Skeletal muscle tissue (tissue), 4 donors: Measurements from ENCODE around the gene CYYR1. TPM values are rescaled to one million over a fixed set of nuclear protein-coding genes. Genes with fewer than 3 reads are reported as not detected.

ENCODE experiments used
- H3K27ac ChIP-seq: one replicate; pipeline ENCODE4 v1.7.0; 2013; ENCODE audit warnings: mild to moderate bottlenecking, low read depth, low read length, inconsistent platforms
- H3K27me3 ChIP-seq, 3 donors: one replicate each; pipeline ENCODE4 v1.7.0; 2013; ENCODE audit warnings: low read length in 3 of 3; ENCODE audit not compliant: control insufficient read depth in 3 of 3, insufficient read depth in 3 of 3
- H3K36me3 ChIP-seq, 3 donors: one replicate each; pipeline ENCODE4 v1.7.0; 2013; ENCODE audit warnings: low read length in 3 of 3; ENCODE audit not compliant: control insufficient read depth in 3 of 3, insufficient read depth in 3 of 3
- H3K4me1 ChIP-seq, 3 donors: one replicate each; pipeline ENCODE4 v1.7.0; 2013; ENCODE audit warnings: low read length in 3 of 3, mild to moderate bottlenecking in 3 of 3; ENCODE audit not compliant: control insufficient read depth in 3 of 3, insufficient read depth in 3 of 3
- H3K4me3 ChIP-seq, 3 donors: one replicate each; pipeline ENCODE4 v1.7.0; 2013; ENCODE audit warnings: low read length in 3 of 3
- H3K9ac ChIP-seq, 3 donors: one replicate each; pipeline ENCODE4 v1.7.0; 2013; ENCODE audit warnings: low read length in 3 of 3, mild to moderate bottlenecking in 3 of 3, moderate library complexity in 2 of 3, low read depth in 1 of 3
- H3K9me3 ChIP-seq, 3 donors: one replicate each; pipeline ENCODE4 v1.7.0; 2013; ENCODE audit warnings: low read length in 3 of 3; ENCODE audit not compliant: control insufficient read depth in 3 of 3
- total RNA-seq: library from RNA; depleted of rRNA; stranded (reverse); fragments of >200 nt; gene quantifications from one replicate; pipeline ENCODE4 v1.2.3, GENCODE V29; 2014
- donor health status: Osteomylitis.

CYYR1 gene
- total RNA-seq, 1 donor from 2014 or later = 4.2 TPM

DNA sequence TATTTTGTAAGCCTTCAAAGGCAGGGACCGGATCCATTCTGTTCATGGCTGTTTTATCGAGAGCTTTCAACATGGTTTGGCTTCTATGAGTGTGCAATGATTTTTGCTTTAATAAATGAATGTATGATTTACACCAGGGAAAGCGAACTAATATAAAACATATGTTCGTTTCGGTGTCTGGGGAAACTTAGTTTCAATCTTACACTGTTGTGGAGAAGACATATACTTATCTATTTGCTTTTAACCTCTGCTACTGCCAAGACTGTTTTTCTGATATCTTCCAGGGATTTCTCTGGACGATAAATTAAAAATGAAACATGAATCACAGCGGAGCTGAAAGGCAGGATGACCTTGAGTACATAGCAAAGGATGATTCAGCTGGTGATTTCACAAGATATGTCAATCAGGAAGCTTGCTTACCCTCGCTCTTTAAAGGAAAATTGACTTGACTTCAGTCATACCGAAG is 14.7 kb upstream of the CYYR1 start:
- H3K4me1 ChIP-seq = no peaks in the 10 kb centered on the region
- H3K36me3 ChIP-seq = no peaks in the 10 kb centered on the region
- H3K9me3 ChIP-seq = no peaks in the 10 kb centered on the region
- no peak overlapping the region for H3K27ac ChIP-seq
- H3K27me3 ChIP-seq = no peaks in the 10 kb centered on the region
- no peak overlapping the region for H3K4me3 ChIP-seq
- no peak overlapping the region for H3K9ac ChIP-seq

DNA sequence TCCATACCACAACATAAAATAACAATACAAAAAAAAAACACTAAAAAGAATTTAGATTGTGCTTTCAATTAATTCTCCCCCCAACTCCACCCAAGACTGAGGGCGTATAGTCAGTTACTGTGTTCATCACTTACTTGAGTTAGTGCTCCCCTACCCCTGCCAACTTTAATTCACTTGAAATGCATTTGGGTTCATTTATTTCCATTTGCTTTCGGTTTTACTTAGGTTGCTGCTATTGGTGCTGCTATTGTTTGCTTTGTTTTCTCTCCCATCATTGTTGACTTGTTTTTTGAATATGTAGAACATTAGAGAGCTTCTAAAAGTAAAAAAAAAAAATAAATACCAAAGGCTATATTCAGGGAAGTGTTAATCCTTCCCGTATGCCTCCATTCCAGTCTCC is 10.7 kb upstream of the CYYR1 start:
- H3K9me3 ChIP-seq = peaks cover 0 to 3% (median 0%) of the 10 kb centered on the region in 3 donors
- H3K36me3 ChIP-seq = no peaks in the 10 kb centered on the region

DNA sequence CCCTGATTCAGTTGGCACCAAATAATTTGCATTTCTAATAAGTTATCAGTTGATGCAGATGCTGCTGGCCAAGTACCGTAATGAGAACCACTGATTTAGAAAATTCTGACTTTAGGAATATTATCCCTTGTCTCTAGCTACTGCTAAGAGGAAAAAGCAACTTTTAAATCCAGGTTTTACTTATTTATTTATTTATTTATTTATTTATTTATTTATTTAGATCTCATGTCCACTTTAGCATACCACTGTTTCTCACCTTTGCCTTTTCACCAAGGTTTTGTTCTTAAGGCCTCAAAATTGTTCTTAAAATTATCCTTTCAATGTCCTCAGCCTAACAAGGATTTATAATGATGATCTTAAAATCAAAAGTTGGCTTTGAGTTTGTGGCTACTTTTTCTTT is 8.7 kb upstream of the CYYR1 start:
- H3K9ac ChIP-seq = no peak overlapping the region
- H3K27me3 ChIP-seq = no peaks in the 10 kb centered on the region
- no peaks in the 10 kb centered on the region for H3K36me3 ChIP-seq
- H3K9me3 ChIP-seq = peaks cover 0 to 3% (median 0%) of the 10 kb centered on the region in 3 donors
- no peak overlapping the region for H3K27ac ChIP-seq
- H3K4me3 ChIP-seq = no peak overlapping the region
- no peaks in the 10 kb centered on the region for H3K4me1 ChIP-seq

More for the DNA sequence above, 10.7 kb upstream of the CYYR1 start:
- Histone ChIP-seq H3K27me3 (no peaks in the 10 kb centered on the region), H3K4me1 (no peaks in the 10 kb centered on the region), H3K9ac (no peak overlapping the region), H3K4me3 (no peak overlapping the region), H3K27ac (no peak overlapping the region)

DNA sequence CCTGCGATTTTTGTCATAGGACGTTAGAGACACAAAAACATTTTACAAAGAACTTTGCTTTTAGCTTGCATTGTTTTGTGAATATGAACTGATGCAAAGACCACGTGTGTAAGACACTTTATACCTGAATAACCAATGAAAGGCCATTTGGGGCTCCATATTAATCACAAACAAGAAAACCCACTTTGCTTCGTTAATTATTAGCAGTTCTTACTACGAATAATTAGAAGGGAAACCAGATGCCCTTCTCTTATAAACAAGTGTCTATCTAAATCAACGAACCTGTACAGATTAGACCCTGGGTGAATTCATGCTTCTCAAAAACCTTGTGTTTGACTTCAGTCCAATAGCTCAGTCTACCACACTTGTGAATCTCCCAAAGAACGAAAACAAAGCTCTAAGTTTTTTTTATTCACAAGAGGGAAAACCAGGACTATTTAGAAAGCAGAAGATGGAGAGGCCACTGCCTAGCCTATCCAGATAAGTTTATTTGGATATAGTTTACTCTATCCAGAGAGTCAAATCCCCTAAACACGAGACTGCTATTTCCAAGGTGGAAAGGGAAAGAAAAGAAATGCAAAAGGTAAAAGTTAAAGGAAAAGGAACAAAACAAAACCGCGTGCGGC is 897 bp downstream of the CYYR1 start:
- Histone ChIP-seq H3K9ac (peak overlapping the region; percentile 7 to 69 (median 13)), H3K4me3 (peak overlapping the region; percentile 55 to 65 (median 63)), H3K9me3 (peaks cover 0 to 6% (median 0%) of the 10 kb centered on the region in 3 donors), H3K4me1 (no peaks in the 10 kb centered on the region), H3K27ac (peak overlapping the region; percentile 53), H3K27me3 (peaks cover 0 to 12% (median 0%) of the 10 kb centered on the region in 3 donors), H3K36me3 (no peaks in the 10 kb centered on the region)

DNA sequence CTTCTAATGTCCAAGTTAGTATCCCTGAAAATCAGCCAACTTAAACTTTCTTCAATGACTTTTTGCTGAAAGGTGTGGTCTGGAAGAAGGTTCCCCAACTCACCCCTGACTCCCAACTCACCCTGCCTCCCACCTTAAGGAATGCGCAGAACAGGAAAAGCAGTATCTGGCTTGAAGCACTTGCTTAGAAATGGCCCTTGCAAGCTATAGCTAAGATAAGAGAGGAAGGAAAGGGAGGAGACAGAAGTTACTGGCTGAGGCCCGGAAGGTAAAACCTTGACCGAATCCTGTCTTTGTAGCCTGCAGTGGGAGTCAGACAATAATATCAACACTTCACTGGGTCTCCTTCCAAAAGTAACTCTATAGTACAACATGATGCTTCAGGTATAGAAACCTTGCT is 2.9 kb downstream of the CYYR1 start:
- peaks cover 0 to 12% (median 0%) of the 10 kb centered on the region in 3 donors for H3K27me3 ChIP-seq
- peaks cover 0 to 6% (median 0%) of the 10 kb centered on the region in 3 donors for H3K9me3 ChIP-seq
- H3K4me3 ChIP-seq = no peak overlapping the region
- no peaks in the 10 kb centered on the region for H3K4me1 ChIP-seq
- no peaks in the 10 kb centered on the region for H3K36me3 ChIP-seq
- H3K9ac ChIP-seq = no peak overlapping the region
- H3K27ac ChIP-seq = peak overlapping the region; percentile 52

DNA sequence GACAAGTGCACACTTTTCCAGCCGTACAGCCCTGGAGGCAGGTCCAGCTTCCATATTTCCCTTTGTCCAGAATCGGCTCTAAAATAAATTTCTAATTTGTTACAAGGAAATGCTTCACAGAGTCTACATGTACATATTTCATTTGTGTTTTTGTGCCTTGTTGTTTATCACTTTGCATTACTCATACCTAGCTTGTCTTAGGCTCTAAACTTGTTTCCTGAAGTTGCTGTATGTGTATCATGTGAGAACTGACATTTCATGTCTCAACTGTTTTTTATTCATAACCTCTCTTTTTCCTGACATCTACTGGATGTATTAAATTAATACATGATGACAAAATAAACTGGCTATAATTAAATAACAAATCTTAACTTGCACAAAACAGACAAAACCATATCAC is 7.5 kb downstream of the CYYR1 start:
- no peaks in the 10 kb centered on the region for H3K36me3 ChIP-seq
- H3K27me3 ChIP-seq = no peaks in the 10 kb centered on the region
- H3K9me3 ChIP-seq = no peaks in the 10 kb centered on the region
- H3K27ac ChIP-seq = peak overlapping the region; percentile 11
- no peak overlapping the region for H3K9ac ChIP-seq
- H3K4me1 ChIP-seq = no peaks in the 10 kb centered on the region
- H3K4me3 ChIP-seq = no peak overlapping the region

DNA sequence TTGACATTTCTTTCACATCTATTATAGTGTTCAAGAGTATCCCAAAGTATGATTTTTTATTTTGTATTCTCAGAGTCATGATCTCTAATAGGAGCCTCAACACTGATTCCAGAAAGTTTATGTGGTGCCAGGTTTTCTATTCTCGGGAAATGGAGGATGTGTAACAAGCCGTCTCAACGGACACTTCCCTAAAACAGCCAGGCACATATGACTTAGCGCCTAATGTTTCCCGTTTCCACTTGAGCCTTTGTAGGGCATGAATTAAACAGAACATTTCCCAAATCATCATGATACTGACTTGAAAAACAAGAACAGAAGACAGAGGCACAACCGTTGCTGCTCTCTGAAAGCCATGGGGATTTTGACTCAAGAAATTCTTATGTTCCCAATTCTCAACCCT is 8.0 kb downstream of the CYYR1 start:
- Histone ChIP-seq H3K4me1 (no peaks in the 10 kb centered on the region), H3K27ac (peak overlapping the region; percentile 11), H3K9ac (no peak overlapping the region), H3K27me3 (no peaks in the 10 kb centered on the region), H3K9me3 (no peaks in the 10 kb centered on the region), H3K4me3 (no peak overlapping the region), H3K36me3 (no peaks in the 10 kb centered on the region)

DNA sequence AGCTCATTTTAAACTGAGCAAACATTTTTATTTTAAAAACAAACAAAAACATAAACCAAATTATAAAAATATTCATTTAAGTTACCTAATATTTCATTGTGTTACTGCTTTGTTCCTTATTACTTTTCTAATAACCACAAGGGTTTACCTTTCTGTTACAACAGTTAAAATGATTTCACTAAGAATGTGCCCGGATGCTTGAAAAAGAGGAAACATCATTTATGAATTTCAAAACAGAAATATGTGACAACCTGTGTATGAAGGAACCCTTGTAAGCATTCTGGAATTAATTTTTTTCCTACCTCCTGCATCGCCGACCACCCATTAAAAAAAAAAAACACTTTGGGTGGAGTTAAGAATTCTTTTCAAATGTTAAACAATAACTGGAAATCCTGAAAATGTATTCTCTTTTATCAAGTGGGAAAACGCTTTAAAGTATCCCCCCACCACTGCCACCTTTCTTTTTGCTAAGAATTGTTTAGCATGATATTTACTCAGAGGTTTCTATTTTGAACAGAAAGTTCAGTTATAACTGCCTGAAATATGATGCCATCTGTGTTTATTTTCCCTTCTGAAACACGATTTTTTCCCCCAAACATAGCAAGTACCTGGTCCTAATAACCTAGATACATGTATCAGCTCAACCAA is 9.1 kb downstream of the CYYR1 start:
- Histone ChIP-seq H3K9ac (no peak overlapping the region), H3K27ac (no peak overlapping the region), H3K27me3 (no peaks in the 10 kb centered on the region), H3K9me3 (no peaks in the 10 kb centered on the region), H3K4me3 (no peak overlapping the region), H3K36me3 (no peaks in the 10 kb centered on the region), H3K4me1 (no peaks in the 10 kb centered on the region)

DNA sequence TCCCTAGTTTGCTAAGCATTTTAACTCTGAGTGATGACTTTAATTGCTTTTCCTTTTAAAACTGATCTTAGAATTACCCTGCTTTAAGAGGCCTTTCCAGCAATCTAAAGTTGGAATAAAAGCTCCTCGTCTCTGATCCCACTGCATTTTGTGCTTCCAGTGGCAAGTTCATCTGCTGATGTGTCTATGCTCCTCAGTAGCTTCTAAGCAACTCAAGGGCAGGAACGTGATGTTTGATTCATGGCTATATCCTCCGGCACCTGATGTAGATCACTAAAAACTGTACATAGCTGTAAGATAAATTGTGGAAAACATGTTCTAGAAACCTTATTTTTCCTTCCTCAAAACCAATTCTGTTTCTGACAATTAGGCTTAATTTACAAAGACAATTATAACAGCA is 12.5 kb downstream of the CYYR1 start:
- no peaks in the 10 kb centered on the region for H3K9me3 ChIP-seq
- H3K27me3 ChIP-seq = no peaks in the 10 kb centered on the region
- no peak overlapping the region for H3K27ac ChIP-seq
- no peak overlapping the region for H3K4me3 ChIP-seq
- no peak overlapping the region for H3K9ac ChIP-seq
- no peaks in the 10 kb centered on the region for H3K36me3 ChIP-seq
- H3K4me1 ChIP-seq = no peaks in the 10 kb centered on the region

DNA sequence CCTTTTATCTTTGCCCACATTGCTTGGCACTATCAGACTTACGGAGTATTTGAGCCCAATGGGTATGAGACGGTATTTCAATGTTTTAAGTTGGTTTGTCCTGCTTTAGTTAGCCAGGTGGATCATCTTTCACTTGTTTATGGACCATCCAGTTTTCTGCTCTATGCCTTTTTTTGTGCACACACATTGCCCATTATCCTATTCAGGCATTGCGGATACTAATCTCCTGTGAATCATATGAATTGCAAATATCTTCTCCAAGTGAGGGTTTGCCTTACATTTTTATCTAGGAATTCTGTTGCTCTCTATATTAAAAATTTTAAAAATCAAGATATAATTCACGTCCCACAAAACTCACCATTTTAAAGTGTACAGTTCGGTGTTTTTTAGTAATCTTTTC is 14.0 kb downstream of the CYYR1 start:
- Histone ChIP-seq H3K27me3 (no peaks in the 10 kb centered on the region), H3K9me3 (no peaks in the 10 kb centered on the region), H3K9ac (no peak overlapping the region), H3K36me3 (no peaks in the 10 kb centered on the region), H3K27ac (no peak overlapping the region), H3K4me3 (no peak overlapping the region), H3K4me1 (no peaks in the 10 kb centered on the region)
